Endothelial cell of umbilical vein (primary cell): ENCODE results near the gene MARK3. TPM values are rescaled to one million over a fixed set of nuclear protein-coding genes. Genes with fewer than 3 reads are reported as not detected.

Experiments
- BruUV-seq: library from RNA; stranded (reverse); fragments of 400-500 nt; replicated peaks from 2 replicates; lab custom pipeline; 2021; lab: Mats Ljungman, UMichigan
- CTCF ChIA-PET: fragments of 300-600, 350-600 bp; sonication (Branson Sonifier 250); formaldehyde crosslinking; loops from one replicate; lab custom pipeline; 2021; ENCODE audit warnings: antibody characterized with exemption, inconsistent platforms; lab: Charles Lee
- POLR2A ChIA-PET: fragments of 300-600, 350-600 bp; sonication (Branson Sonifier 250); formaldehyde crosslinking; loops from one replicate; lab custom pipeline; 2021; ENCODE audit warnings: antibody characterized with exemption, inconsistent platforms; lab: Charles Lee
- DNase-seq: peaks from one replicate; pipeline ENCODE4 v3.0.0-alpha.2; 2011; ENCODE audit warnings: low read depth, low spot score
- FAIRE-seq: peaks from 2 replicates; lab custom pipeline; 2011; peaks lifted over from hg19 to GRCh38; lab: Jason Lieb, UNC
- H2AFZ ChIP-seq: 2 replicates; pipeline ENCODE4 v1.6.0; 2012; ENCODE audit warnings: low read depth, low read length, control low read depth, inconsistent platforms
- H3K27ac ChIP-seq: 2 replicates; pipeline ENCODE4 v1.5.1; 2011; ENCODE audit warnings: low read depth, mild to moderate bottlenecking, control low read depth, low read length, moderate library complexity; ENCODE audit not compliant: insufficient read depth
- H3K27me3 ChIP-seq, 2 experiments: 2 replicates each; pipeline versions ENCODE4 v1.6.0 to v1.6.1; 2011; ENCODE audit warnings: low read length in 2 of 2, mixed read lengths in 1 of 2; ENCODE audit not compliant: control insufficient read depth in 2 of 2, insufficient read depth in 2 of 2
- H3K36me3 ChIP-seq, 2 experiments: 2 replicates in 1 of 2; 3 replicates in 1 of 2; pipeline ENCODE4 v1.5.1; 2011; ENCODE audit warnings: low read length in 2 of 2, mild to moderate bottlenecking in 1 of 2, moderate library complexity in 1 of 2; ENCODE audit not compliant: control insufficient read depth in 2 of 2, insufficient read depth in 2 of 2; ENCODE audit errors: extremely low read depth in 1 of 2
- H3K4me1 ChIP-seq: 3 replicates; pipeline ENCODE4 v1.5.1; 2011; ENCODE audit warnings: mild to moderate bottlenecking, low read length; ENCODE audit not compliant: control insufficient read depth, insufficient read depth; ENCODE audit errors: extremely low read depth
- H3K4me2 ChIP-seq: 2 replicates; pipeline ENCODE4 v1.6.1; 2011; ENCODE audit warnings: low read length, control low read depth, mixed read lengths; ENCODE audit not compliant: insufficient read depth
- H3K4me3 ChIP-seq, 3 experiments: fragments of 200-600 bp in 1 of 3; sonication (generic), shearing (Covaris generic) in 1 of 3; replicated peaks in 1 of 3; 2 replicates each; pipeline ENCODE4 v1.5.1; 2011 to 2016; ENCODE audit warnings: control low read depth in 3 of 3, low read length in 3 of 3, mild to moderate bottlenecking in 2 of 3, inconsistent platforms in 1 of 3, low read depth in 1 of 3, moderate library complexity in 1 of 3; ENCODE audit not compliant: insufficient read depth in 1 of 3
- H3K79me2 ChIP-seq: 2 replicates; pipeline ENCODE4 v1.6.0; 2012; ENCODE audit warnings: low read length, inconsistent platforms; ENCODE audit not compliant: control insufficient read depth, insufficient read depth
- H3K9ac ChIP-seq: replicated peaks from 2 replicates; pipeline ENCODE3; 2011; ENCODE audit warnings: low read length, control low read depth; ENCODE audit not compliant: insufficient read depth; ENCODE audit errors: extremely low read depth
- H3K9me1 ChIP-seq: replicated peaks from 3 replicates; pipeline ENCODE4 v1.6.0; 2011; ENCODE audit warnings: mild to moderate bottlenecking, low read length; ENCODE audit not compliant: control insufficient read depth, insufficient read depth; ENCODE audit errors: extremely low read depth
- H3K9me3 ChIP-seq: replicated peaks from 2 replicates; pipeline ENCODE4 v1.5.1; 2012; ENCODE audit warnings: low read length, inconsistent platforms; ENCODE audit not compliant: control insufficient read depth, insufficient read depth
- H4K20me1 ChIP-seq: replicated peaks from 2 replicates; pipeline ENCODE3; 2011; ENCODE audit warnings: mild to moderate bottlenecking, low read length; ENCODE audit not compliant: control insufficient read depth, insufficient read depth; ENCODE audit errors: extremely low read depth
- CTCF ChIP-seq, 2 donors: IDR thresholded peaks; 1 replicate in 1 of 2; 2 replicates in 1 of 2; pipeline ENCODE4 v1.5.1; 2011; ENCODE audit warnings: low read length in 2 of 2, mild to moderate bottlenecking in 2 of 2, moderate library complexity in 2 of 2, control low read depth in 1 of 2, inconsistent platforms in 1 of 2, low read depth in 1 of 2; ENCODE audit not compliant: insufficient read depth in 1 of 2; ENCODE audit errors: extremely low read depth in 1 of 2
- EZH2 ChIP-seq: IDR thresholded peaks from 2 replicates; pipeline ENCODE4 v1.6.1; 2012; ENCODE audit warnings: borderline replicate concordance, low read depth, mild to moderate bottlenecking, moderate library complexity, low read length, inconsistent platforms; ENCODE audit not compliant: severe bottlenecking
- FOS ChIP-seq: IDR thresholded peaks from 2 replicates; pipeline ENCODE4 v1.6.1; 2011; ENCODE audit warnings: mild to moderate bottlenecking, low read length, moderate library complexity, borderline replicate concordance; ENCODE audit not compliant: insufficient read depth
- GATA2 ChIP-seq: IDR thresholded peaks from 2 replicates; pipeline ENCODE4 v1.7.0; 2011; ENCODE audit warnings: low read depth, mild to moderate bottlenecking, moderate library complexity, mixed read lengths, low read length; ENCODE audit not compliant: insufficient read length, insufficient read depth
- JUN ChIP-seq: IDR thresholded peaks from 2 replicates; pipeline ENCODE4 v1.6.1; 2011; ENCODE audit warnings: borderline replicate concordance, low read depth; ENCODE audit not compliant: insufficient read length, insufficient read depth
- MYC ChIP-seq: IDR thresholded peaks from one replicate; pipeline ENCODE4 v1.6.1; 2011; ENCODE audit warnings: mild to moderate bottlenecking, low read depth, low read length
- POLR2A ChIP-seq: IDR thresholded peaks from 2 replicates; pipeline ENCODE4 v1.6.1; 2012; ENCODE audit warnings: low read depth, mild to moderate bottlenecking, control low read depth, low read length
- POLR2AphosphoS5 ChIP-seq: IDR thresholded peaks from 2 replicates; pipeline ENCODE4 v1.6.1; 2012; ENCODE audit warnings: low read depth, mild to moderate bottlenecking, control low read depth, low read length, moderate library complexity; ENCODE audit not compliant: insufficient read depth
- dilution Hi-C: fragments of 300-500 bp; cut with MboI; formaldehyde crosslinking; loops from one replicate; pipeline ENCODE4 v1.15.0; 2019; ENCODE audit warnings: low sequenced_read_pairs; ENCODE audit not compliant: extremely low pct_ligation_motif_present
- intact Hi-C: fragments of 100-400 bp; cut with micrococcal nuclease; formaldehyde crosslinking; loops from one replicate; pipeline ENCODE4 v1.10.0; 2022
- polyA plus RNA-seq, 4 experiments: library from polyadenylated mRNA; depleted of rRNA in 3 of 4; stranded (reverse) in 3 of 4; unstranded in 1 of 4; fragments of >200 nt; gene quantifications; 2 replicates each; pipeline versions ENCODE4 v1.2.1 to v1.2.3, GENCODE V29; 2011 to 2012; ENCODE audit warnings: missing spikeins in 1 of 4
- total RNA-seq: library from RNA; stranded (reverse); gene quantifications from 2 replicates; pipeline ENCODE4 v1.2.3, GENCODE V29; 2021
- TF ChIP-seq, protein P1 (sequence below): IDR thresholded peaks from 2 replicates; pipeline ENCODE4 v1.6.1; 2011; ENCODE audit not compliant: insufficient read depth, insufficient read length

Gene MARK3
- total and polyA plus RNA-seq, 2 donors (not counting 3 experiments of a cell fraction or from before 2014, with no cell fraction given): 46.6 to 96.1 TPM

GRCh38 chr14:103480595-103480994 lies 95.4 kb downstream of the MARK3 start:
- dilution Hi-C loops: no loop called here
- peaks cover 18 to 22% of the 10 kb centered on the region in 2 experiments for H3K36me3 ChIP-seq

More at GRCh38 chr14:103480595-103480994, 95.4 kb downstream of the MARK3 start:
- H4K20me1 ChIP-seq: peaks cover 3% of the 10 kb centered on the region
- H3K27me3 ChIP-seq: no peaks in the 10 kb centered on the region
- intact Hi-C loops: no loop called here
- H3K9ac ChIP-seq: no peak overlapping the region
- no peak overlapping the region for H3K4me3 ChIP-seq
- peaks cover 8% of the 10 kb centered on the region for H3K4me1 ChIP-seq
- no peak for FAIRE-seq
- H3K79me2 ChIP-seq: no peaks in the 10 kb centered on the region
- no peaks in the 10 kb centered on the region for H3K9me3 ChIP-seq
- no peak overlapping the region for H3K4me2 ChIP-seq
- CTCF ChIA-PET: no interaction called here
- H2AFZ ChIP-seq: no peak overlapping the region
- BruUV-seq: no TSS peak
- no peak overlapping the region for H3K27ac ChIP-seq
- TF ChIP-seq, protein P1, sequence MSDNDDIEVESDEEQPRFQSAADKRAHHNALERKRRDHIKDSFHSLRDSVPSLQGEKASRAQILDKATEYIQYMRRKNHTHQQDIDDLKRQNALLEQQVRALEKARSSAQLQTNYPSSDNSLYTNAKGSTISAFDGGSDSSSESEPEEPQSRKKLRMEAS: no peak
- TF ChIP-seq CTCF (IDR thresholded peaks at IDR 0.05; ENCODE audit: extremely low read depth in 1 of 2, insufficient read depth in 1 of 2, low read depth in 1 of 2, low read length in 2 of 2) (no peak), GATA2 (no peak), POLR2AphosphoS5 (no peak), JUN (no peak), FOS (no peak), EZH2 (no peak), POLR2A (no peak), MYC (no peak)
- no peaks in the 10 kb centered on the region for H3K9me1 ChIP-seq
- POLR2A ChIA-PET: no interaction called here
- no peak for DNase-seq
